BLaER1 (cell line): ENCODE data around the gene RXFP1.
"Not testable (repeated sequence)": the region's sequence is repeated elsewhere in the genome, so short reads cannot be mapped to it uniquely, and the experiment has no call there.

Experiments used
- H3K27ac ChIP-seq: shearing (Covaris generic); formaldehyde crosslinking; 2 replicates; pipeline ENCODE4 v1.8.1; 2022
- H3K27me3 ChIP-seq: shearing (Covaris generic); formaldehyde crosslinking; 2 replicates; pipeline ENCODE4 v1.8.1; 2022
- H3K36me3 ChIP-seq: shearing (Covaris generic); formaldehyde crosslinking; 2 replicates; pipeline ENCODE4 v1.8.1; 2022
- H3K4me1 ChIP-seq: shearing (Covaris generic); formaldehyde crosslinking; 2 replicates; pipeline ENCODE4 v1.8.1; 2022
- H3K4me2 ChIP-seq: shearing (Covaris generic); formaldehyde crosslinking; 2 replicates; pipeline ENCODE4 v1.8.1; 2022
- H3K4me3 ChIP-seq: shearing (Covaris generic); formaldehyde crosslinking; 2 replicates; pipeline ENCODE4 v1.8.1; 2022
- H3K9ac ChIP-seq: shearing (Covaris generic); formaldehyde crosslinking; 2 replicates; pipeline ENCODE4 v1.8.1; 2022
- H3K9me3 ChIP-seq: shearing (Covaris generic); formaldehyde crosslinking; 2 replicates; pipeline ENCODE4 v1.8.1; 2022
- H4K20me1 ChIP-seq: shearing (Covaris generic); formaldehyde crosslinking; 2 replicates; pipeline ENCODE4 v1.8.1; 2022
- Cebpa-rat ChIP-seq: shearing (Covaris generic); IDR thresholded peaks from 2 replicates; pipeline ENCODE4 v1.8.1; 2022

RXFP1 gene

DNA sequence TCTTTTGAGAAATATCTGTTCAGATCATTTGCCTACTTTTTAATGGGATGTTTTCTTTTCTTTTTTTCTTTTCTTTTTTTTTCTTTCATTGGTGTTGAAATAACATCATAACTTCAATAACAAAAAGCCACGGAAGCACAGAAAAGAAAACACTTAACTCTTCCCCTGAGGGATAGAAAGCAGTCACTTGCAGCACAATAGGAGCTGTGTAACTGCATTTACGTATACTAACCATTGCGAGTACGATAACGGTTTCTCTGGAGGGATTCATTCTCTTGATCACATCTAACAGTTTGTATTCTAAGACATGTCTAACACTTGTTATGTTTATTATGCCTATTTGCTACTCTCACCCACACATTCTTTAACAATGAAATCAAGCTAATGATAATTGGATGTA lies 122.7 kb downstream of the RXFP1 start:
- Histone ChIP-seq H3K4me2 (no peak overlapping the region), H4K20me1 (no peaks in the 10 kb centered on the region), H3K9ac (no peak overlapping the region), H3K9me3 (no peaks in the 10 kb centered on the region), H3K27me3 (no peaks in the 10 kb centered on the region), H3K27ac (no peak overlapping the region), H3K4me3 (no peak overlapping the region), H3K4me1 (no peaks in the 10 kb centered on the region), H3K36me3 (no peaks in the 10 kb centered on the region)
- no peak for TF ChIP-seq Cebpa-rat

DNA sequence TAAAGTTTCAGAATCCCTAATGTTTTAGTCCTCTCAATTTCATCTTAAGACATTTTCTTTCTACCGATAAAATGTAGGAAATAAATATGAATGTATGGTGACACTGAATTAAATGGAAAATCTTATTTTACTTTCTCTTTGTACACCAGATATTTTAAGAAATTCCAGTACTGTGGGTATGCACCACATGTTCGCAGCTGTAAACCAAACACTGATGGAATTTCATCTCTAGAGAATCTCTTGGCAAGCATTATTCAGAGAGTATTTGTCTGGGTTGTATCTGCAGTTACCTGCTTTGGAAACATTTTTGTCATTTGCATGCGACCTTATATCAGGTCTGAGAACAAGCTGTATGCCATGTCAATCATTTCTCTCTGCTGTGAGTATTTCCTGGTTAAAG lies 123.1 kb downstream of the RXFP1 start:
- Histone ChIP-seq H4K20me1 (no peaks in the 10 kb centered on the region), H3K27ac (no peak overlapping the region), H3K27me3 (no peaks in the 10 kb centered on the region), H3K9ac (no peak overlapping the region), H3K4me1 (no peaks in the 10 kb centered on the region), H3K4me2 (no peak overlapping the region), H3K9me3 (no peaks in the 10 kb centered on the region), H3K36me3 (no peaks in the 10 kb centered on the region), H3K4me3 (no peak overlapping the region)
- TF ChIP-seq Cebpa-rat = no peak

DNA sequence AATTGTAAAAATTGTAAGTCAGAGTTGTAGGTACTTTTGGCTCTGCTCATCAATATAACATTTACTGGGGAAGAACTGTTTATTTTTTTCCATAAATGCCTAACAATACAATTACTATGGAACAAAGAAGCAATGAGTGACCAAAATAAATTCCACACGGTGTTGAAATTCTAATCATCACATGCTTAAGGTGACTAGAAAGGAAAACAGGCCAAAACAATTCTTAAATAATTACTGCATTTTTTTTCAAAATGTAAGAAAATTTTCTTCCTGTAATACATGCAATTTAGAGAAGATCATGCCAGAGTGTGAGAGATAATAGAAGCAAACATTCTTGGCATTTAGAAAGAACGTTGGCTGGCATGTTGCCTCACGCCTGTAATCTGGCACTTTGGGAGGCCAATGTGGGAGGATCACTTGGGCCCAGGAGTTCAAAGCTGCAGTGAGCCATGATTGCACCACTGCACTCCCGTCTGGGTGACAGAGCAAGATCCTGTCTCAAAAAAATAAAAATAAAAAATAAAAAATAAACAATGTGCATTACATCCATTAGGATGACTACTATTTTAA lies 127.5 kb downstream of the RXFP1 start:
- no peak overlapping the region for H3K4me2 ChIP-seq
- no peak for TF ChIP-seq Cebpa-rat

DNA sequence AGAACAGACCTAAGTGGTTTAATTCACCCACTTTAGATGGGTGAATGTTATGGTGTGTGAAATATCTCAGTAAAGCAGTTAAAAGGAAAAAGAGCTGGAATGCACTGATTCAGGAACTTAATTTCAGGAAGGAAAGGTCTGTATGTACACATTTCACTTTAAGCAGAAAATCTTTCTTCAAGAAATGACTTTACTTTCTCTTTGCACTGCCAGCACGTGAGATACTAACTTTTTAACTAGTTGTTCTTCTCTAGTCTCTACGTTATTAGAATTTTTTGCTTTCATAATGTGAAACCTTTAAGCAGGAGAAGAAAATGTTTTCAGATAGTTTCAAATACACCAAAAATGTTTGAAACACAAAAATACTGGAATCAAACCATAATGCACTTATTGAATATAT lies 131.2 kb downstream of the RXFP1 start:
- Histone ChIP-seq H4K20me1 (no peaks in the 10 kb centered on the region), H3K36me3 (no peaks in the 10 kb centered on the region), H3K4me2 (no peak overlapping the region), H3K27ac (no peak overlapping the region), H3K27me3 (no peaks in the 10 kb centered on the region), H3K9me3 (no peaks in the 10 kb centered on the region), H3K4me1 (no peaks in the 10 kb centered on the region), H3K9ac (no peak overlapping the region), H3K4me3 (no peak overlapping the region)
- no peak for TF ChIP-seq Cebpa-rat

More for the DNA sequence above, 127.5 kb downstream of the RXFP1 start:
- Histone ChIP-seq H3K4me3 (no peak overlapping the region), H3K27me3 (no peaks in the 10 kb centered on the region), H3K9ac (no peak overlapping the region), H3K4me1 (no peaks in the 10 kb centered on the region), H3K36me3 (no peaks in the 10 kb centered on the region), H3K9me3 (no peaks in the 10 kb centered on the region), H4K20me1 (no peaks in the 10 kb centered on the region), H3K27ac (no peak overlapping the region)

DNA sequence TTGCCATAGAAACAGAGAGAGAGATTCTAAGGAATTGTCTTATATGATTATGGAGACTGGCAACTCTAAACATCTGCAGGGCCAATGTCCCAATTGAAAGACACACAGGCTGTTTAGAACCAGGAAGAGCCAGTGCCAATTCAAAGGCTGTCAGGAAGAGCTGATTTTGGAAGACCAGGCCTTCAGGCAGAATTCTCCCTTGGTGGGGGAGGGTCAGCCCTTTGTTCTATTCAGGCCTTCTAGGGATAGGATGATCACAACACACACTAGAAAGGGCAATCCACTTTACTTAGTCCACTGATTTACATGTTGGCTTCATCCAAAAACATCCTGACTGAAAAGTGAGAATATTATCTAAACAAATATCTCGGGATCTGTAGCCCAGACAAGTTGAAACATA lies 134.8 kb downstream of the RXFP1 start:
- no peak for TF ChIP-seq Cebpa-rat
- H3K4me2 ChIP-seq = no peak overlapping the region
- H3K9ac ChIP-seq = no peak overlapping the region

DNA sequence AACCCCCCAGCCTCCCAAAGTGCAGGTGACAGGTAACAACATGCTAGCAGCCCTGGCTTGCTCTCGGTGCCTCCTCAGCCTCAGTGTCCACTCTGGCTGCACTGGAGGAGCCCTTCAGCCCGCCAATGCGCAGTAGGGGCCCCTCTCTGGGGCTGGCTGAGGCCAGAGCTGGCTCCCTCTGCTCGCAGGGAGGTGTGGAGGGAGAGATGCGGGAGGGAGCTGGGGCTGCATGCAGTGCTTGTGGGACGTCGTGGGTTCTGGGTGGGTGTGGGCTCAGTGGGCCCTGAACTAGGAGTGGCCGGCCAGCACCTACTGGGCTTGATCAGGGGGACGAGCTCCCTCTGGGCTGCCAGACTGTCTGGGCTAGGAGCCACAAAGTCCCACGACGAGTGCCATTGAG lies 135.6 kb downstream of the RXFP1 start:
- H3K27ac ChIP-seq = no peak overlapping the region
- no peak for TF ChIP-seq Cebpa-rat
- H3K9ac ChIP-seq = no peak overlapping the region
- H3K27me3 ChIP-seq = no peaks in the 10 kb centered on the region
- no peak overlapping the region for H3K4me2 ChIP-seq
- no peaks in the 10 kb centered on the region for H3K4me1 ChIP-seq
- H4K20me1 ChIP-seq = no peaks in the 10 kb centered on the region
- H3K36me3 ChIP-seq = no peaks in the 10 kb centered on the region
- no peaks in the 10 kb centered on the region for H3K9me3 ChIP-seq
- H3K4me3 ChIP-seq = no peak overlapping the region

More for the DNA sequence above, 134.8 kb downstream of the RXFP1 start:
- Histone ChIP-seq H3K27me3 (no peaks in the 10 kb centered on the region), H3K4me1 (no peaks in the 10 kb centered on the region), H3K36me3 (no peaks in the 10 kb centered on the region), H3K9me3 (no peaks in the 10 kb centered on the region), H3K4me3 (no peak overlapping the region), H3K27ac (no peak overlapping the region), H4K20me1 (no peaks in the 10 kb centered on the region)

DNA sequence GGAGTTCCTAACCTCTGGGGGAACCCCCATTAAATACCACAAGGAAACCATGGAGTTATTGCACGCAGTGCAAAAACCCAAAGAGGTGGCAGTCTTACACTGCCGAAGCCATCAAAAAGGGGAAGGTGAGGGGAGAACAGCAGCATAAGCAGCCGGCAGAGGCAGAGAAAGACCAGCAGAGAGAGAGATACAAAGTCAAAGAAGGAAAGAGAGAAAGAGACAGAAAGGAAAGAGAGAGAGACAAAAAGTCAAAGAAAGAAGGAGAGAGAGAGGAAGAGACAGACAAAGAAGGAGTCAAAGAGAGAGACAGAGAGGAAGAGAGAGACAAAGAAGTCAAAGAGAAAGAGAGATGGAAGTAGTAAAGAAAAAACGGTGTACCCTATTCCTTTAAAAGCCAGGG lies 141.6 kb downstream of the RXFP1 start:
- not testable (repeated sequence) for H3K4me2 ChIP-seq, H4K20me1 ChIP-seq, H3K4me1 ChIP-seq, H3K4me3 ChIP-seq, H3K27ac ChIP-seq, H3K27me3 ChIP-seq, H3K9ac ChIP-seq, H3K9me3 ChIP-seq
- H3K36me3 ChIP-seq = peaks cover 34% of the 10 kb centered on the region

DNA sequence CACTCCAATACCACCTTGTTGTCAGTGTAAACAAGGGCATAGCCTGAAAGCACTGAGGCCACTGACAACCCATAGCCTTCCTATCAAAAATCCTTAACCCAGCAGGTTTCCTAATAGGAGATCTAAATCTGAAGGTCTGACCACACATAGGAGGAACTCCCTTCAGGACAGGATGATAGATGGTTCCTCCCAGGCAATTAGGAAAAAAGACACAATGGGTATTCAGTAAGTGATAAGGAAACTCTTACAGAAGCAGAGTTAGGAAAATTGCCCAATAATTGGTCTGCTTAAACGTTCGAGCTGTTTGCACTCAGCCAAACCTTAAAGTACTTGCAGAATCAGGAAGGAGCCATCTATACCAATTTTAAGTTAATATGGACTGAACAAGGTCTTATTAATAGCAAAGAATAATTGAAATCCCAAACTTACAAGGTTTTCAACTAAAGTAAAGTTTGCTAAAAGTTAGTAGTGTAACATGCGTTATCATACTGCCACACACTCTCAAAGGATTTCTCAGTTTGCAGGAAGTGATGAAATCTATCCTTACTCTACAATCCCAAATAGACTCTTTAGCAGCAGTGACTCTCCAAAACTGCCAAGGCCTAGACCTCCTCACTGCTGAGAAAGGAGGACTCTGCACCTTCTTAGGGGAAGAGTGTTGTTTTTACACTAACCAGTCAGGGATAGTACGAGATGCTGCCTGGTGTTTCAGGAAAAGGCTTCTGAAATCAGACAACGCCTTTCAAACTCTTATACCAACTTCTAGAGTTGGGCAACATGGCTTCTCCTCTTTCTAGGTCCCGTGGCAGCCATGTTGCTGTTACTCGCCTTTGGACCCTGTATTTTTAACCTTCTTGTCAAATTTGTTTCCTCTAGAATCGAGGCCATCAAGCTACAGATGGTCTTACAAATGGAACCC lies 142.3 kb downstream of the RXFP1 start:
- not testable (repeated sequence) for H3K4me1 ChIP-seq, H3K27ac ChIP-seq, H3K27me3 ChIP-seq, H3K4me3 ChIP-seq, H3K9ac ChIP-seq, H3K4me2 ChIP-seq, H3K9me3 ChIP-seq
- Histone ChIP-seq H4K20me1 (peaks cover 17% of the 10 kb centered on the region), H3K36me3 (peaks cover 35% of the 10 kb centered on the region)

DNA sequence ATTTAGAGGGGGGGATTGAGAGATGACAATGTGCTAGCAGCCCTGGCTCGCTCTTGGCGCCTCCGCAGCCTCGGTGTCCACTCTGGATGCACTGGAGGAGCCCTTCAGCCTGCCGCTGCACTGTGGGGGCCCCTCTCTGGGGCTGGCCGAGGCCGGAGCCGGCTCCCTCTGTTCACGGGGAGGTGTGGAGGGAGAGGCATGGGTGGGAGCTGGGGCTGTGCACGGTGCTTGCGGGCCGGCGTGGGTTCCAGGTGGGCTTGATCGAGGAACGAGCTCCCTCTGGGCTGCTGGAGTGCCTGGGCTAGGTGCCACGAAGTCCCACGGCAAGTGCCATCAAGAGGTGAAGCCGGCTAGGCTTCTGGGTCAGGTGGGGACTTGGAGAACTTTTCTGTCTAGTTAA lies 143.1 kb downstream of the RXFP1 start:
- no peaks in the 10 kb centered on the region for H3K27me3 ChIP-seq

DNA sequence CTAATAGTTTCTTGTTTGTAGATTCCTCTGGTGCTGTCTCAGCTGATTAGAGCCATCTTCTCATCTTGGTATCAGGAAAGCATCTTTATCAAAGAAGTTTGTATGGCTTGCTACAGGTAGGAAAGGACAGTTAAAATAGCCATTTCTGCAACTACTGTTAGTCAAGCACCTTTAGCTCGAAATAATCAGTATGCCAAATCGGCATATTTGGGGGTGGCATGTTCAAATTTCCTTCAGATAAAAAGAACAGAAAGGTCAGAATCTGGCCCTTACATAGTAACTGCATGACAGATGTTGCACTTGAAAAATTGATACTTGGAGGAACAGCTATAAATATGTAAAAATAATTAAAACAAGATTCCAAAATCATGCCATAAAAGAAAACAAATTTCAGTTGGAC lies 145.2 kb downstream of the RXFP1 start:
- no peak overlapping the region for H3K4me2 ChIP-seq
- TF ChIP-seq Cebpa-rat = no peak

More for the DNA sequence above, 143.1 kb downstream of the RXFP1 start:
- Histone ChIP-seq H4K20me1 (peaks cover 25% of the 10 kb centered on the region), H3K36me3 (peaks cover 39% of the 10 kb centered on the region), H3K9ac (no peak overlapping the region), H3K4me1 (peaks cover 9% of the 10 kb centered on the region), H3K9me3 (peaks cover 10% of the 10 kb centered on the region; the same call in 1 of the 2 replicates), H3K4me3 (no peak overlapping the region), H3K27ac (no peak overlapping the region), H3K4me2 (no peak overlapping the region)
- TF ChIP-seq Cebpa-rat = no peak

More for the DNA sequence above, 145.2 kb downstream of the RXFP1 start:
- peaks cover 10% of the 10 kb centered on the region; the same call in 1 of the 2 replicates for H3K9me3 ChIP-seq
- peaks cover 36% of the 10 kb centered on the region for H4K20me1 ChIP-seq
- H3K27me3 ChIP-seq = no peaks in the 10 kb centered on the region
- H3K9ac ChIP-seq = no peak overlapping the region
- no peak overlapping the region for H3K27ac ChIP-seq
- H3K4me3 ChIP-seq = no peak overlapping the region
- peaks cover 18% of the 10 kb centered on the region for H3K4me1 ChIP-seq
- peaks cover 39% of the 10 kb centered on the region for H3K36me3 ChIP-seq
